Kidney (tissue), 14 donors: ENCODE data around the gene KCNJ2. TPM values are rescaled to one million over a fixed set of nuclear protein-coding genes. Genes with fewer than 3 reads are reported as not detected.

Experiments used
- DNase-seq, 5 donors: peaks; one replicate each; pipeline ENCODE4 v3.0.0-alpha.2; 2013 to 2020
- FAIRE-seq: peaks from 2 replicates; lab custom pipeline; 2012; peaks lifted over from hg19 to GRCh38; lab: Jason Lieb, UNC
- H3K27ac ChIP-seq, 2 donors: one replicate each; pipeline ENCODE4 v1.7.0; 2013; ENCODE audit warnings: low read depth in 2 of 2, low read length in 2 of 2, inconsistent platforms in 1 of 2
- H3K27me3 ChIP-seq: one replicate; pipeline ENCODE4 v1.7.1; 2013; ENCODE audit warnings: low read length, inconsistent platforms; ENCODE audit not compliant: control insufficient read depth, insufficient read depth
- H3K36me3 ChIP-seq, 3 donors: one replicate each; pipeline versions ENCODE4 v1.7.0 to v1.7.1; 2013; ENCODE audit warnings: low read length in 3 of 3, control low read depth in 1 of 3, inconsistent platforms in 1 of 3; ENCODE audit not compliant: insufficient read depth in 3 of 3, control insufficient read depth in 2 of 3
- H3K4me1 ChIP-seq, 3 donors: one replicate each; pipeline versions ENCODE4 v1.7.0 to v1.7.1; 2013; ENCODE audit warnings: low read length in 3 of 3, inconsistent platforms in 1 of 3, low read depth in 1 of 3; ENCODE audit not compliant: control insufficient read depth in 2 of 3, insufficient read depth in 2 of 3
- H3K4me3 ChIP-seq, 3 donors: one replicate each; pipeline versions ENCODE4 v1.7.0 to v1.8.1; 2013; ENCODE audit warnings: low read length in 3 of 3, control low read depth in 1 of 3, inconsistent platforms in 1 of 3
- H3K9ac ChIP-seq, 3 donors: one replicate each; pipeline versions ENCODE4 v1.7.0 to v1.7.1; 2013; ENCODE audit warnings: low read length in 3 of 3, control low read depth in 1 of 3, inconsistent platforms in 1 of 3
- H3K9me3 ChIP-seq, 3 donors: one replicate each; pipeline versions ENCODE4 v1.7.0 to v1.7.1; 2013; ENCODE audit warnings: low read length in 3 of 3, control low read depth in 1 of 3, inconsistent platforms in 1 of 3; ENCODE audit not compliant: control insufficient read depth in 2 of 3, insufficient read depth in 1 of 3
- intact Hi-C: fragments of 100-400 bp; cut with DNase I; formaldehyde crosslinking; loops from one replicate; pipeline ENCODE4 v1.11.1; 2022
- polyA plus RNA-seq: library from polyadenylated mRNA; stranded (reverse); fragments of 350-450 nt; fragmentation: Illumina TruSeq; extraction: RNeasy Lipid Tissue Mini Kit (QIAGEN cat#74804); gene quantifications from one replicate; pipeline ENCODE4 v1.2.3, GENCODE V29; 2014; ENCODE audit warnings: low read depth, low replicate concordance; ENCODE audit not compliant: insufficient read depth
- total RNA-seq: library from RNA; stranded (reverse); fragmentation: NEBNext Ultra II Directional; extraction: Animal tissue kit (Norgen Biotek cat#: 25700); gene quantifications from one replicate; pipeline ENCODE4 v1.2.1, GENCODE V29; 2021
- TF ChIP-seq, protein P1 (sequence below): IDR thresholded peaks from 3 replicates; pipeline ENCODE4 v1.5.1; 2012; ENCODE audit warnings: mild to moderate bottlenecking, moderate library complexity, borderline replicate concordance; ENCODE audit not compliant: insufficient read depth; ENCODE audit errors: extremely low read depth
- donor health status: control.
- donor health status: control.
- donor health status: control.
- donor health status: control.
- donor health status: control.
- donor health status: DM: yes; HTN: yes; CAD: no.
- donor health status: Normal renal cell carcinoma (clear cell type).

KCNJ2 gene
- total and polyA plus RNA-seq, 2 donors from 2014 or later: 0.71 to 4.4 TPM

DNA sequence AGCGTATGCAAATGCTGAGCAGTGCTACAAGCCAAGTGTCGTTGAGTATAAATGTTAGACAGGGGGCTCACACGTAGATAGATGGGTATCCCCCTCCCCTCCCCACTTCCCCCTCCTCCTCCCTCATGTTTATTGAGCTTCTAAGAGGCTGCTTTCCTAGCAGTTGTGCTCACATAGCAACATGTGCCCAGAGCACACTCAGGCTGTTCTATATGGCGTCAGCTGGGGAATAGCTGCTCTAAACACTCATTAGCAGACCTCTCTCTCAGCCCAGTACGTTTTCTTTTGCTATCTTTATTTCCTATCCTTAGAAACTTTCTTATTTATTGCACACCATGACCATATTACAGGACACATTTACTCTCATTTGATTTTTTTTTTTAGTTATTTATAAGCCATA is 1.8 kb downstream of the KCNJ2 start:
- peaks cover 0 to 4% (median 0%) of the 10 kb centered on the region in 3 donors for H3K4me1 ChIP-seq
- H3K9me3 ChIP-seq: no peaks in the 10 kb centered on the region
- H3K4me3 ChIP-seq: peak overlapping the region in 1 of 3 donors; percentile 4
- TF ChIP-seq, protein P1, sequence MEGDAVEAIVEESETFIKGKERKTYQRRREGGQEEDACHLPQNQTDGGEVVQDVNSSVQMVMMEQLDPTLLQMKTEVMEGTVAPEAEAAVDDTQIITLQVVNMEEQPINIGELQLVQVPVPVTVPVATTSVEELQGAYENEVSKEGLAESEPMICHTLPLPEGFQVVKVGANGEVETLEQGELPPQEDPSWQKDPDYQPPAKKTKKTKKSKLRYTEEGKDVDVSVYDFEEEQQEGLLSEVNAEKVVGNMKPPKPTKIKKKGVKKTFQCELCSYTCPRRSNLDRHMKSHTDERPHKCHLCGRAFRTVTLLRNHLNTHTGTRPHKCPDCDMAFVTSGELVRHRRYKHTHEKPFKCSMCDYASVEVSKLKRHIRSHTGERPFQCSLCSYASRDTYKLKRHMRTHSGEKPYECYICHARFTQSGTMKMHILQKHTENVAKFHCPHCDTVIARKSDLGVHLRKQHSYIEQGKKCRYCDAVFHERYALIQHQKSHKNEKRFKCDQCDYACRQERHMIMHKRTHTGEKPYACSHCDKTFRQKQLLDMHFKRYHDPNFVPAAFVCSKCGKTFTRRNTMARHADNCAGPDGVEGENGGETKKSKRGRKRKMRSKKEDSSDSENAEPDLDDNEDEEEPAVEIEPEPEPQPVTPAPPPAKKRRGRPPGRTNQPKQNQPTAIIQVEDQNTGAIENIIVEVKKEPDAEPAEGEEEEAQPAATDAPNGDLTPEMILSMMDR: no peak
- DNase-seq (no peak), FAIRE-seq (no peak)
- H3K27me3 ChIP-seq: no peaks in the 10 kb centered on the region
- H3K27ac ChIP-seq: no peak overlapping the region
- no peak overlapping the region for H3K9ac ChIP-seq
- intact Hi-C loops: no loop called here
- H3K36me3 ChIP-seq: no peaks in the 10 kb centered on the region

DNA sequence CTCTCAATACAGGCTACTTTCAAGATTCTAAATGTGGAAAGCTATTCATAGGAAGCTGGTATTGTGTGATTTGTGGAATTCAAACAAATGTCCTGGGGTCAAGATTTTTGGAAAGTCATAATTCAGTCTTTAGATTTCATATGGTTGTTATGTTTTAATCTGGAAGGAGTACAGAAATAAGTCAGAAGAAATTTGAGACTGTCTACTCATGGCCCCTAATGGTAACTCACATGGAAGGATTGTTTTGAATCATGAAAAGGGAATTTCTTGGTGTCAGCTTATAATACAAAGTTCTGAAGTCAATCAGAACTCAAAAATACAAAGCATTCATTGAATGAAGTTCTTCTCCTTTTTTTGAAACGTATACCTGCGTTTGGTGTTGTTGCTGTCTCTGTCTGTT is 3.1 kb downstream of the KCNJ2 start:
- peaks cover 0 to 4% (median 0%) of the 10 kb centered on the region in 3 donors for H3K4me1 ChIP-seq
- TF ChIP-seq, protein P1: no peak
- intact Hi-C loops: no loop called here
- H3K9me3 ChIP-seq: no peaks in the 10 kb centered on the region
- H3K4me3 ChIP-seq: no peak overlapping the region
- no peak for FAIRE-seq
- no peak overlapping the region for H3K9ac ChIP-seq
- H3K36me3 ChIP-seq: no peaks in the 10 kb centered on the region
- H3K27me3 ChIP-seq: no peaks in the 10 kb centered on the region
- no peak for DNase-seq
- H3K27ac ChIP-seq: no peak overlapping the region

DNA sequence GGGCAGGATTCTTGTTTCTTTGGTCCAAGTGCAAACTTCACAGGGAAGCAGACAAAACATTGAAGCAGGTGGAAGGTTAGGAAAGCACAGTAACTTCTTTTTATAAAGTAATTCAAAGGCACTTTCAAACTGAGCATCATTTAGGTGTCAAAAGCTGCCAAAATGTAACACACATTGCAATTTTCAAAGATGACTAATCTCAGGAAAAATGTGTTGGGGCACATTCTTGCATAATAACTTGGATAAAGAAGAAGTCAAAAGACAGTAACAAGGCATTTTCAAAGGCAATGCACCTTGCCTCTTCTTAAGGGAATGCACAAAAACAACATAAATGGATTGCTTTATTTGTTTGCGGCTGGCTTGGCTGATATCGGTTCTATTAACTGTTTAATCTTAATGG is 3.6 kb downstream of the KCNJ2 start:
- no peak for FAIRE-seq
- H3K9ac ChIP-seq: no peak overlapping the region
- no peak overlapping the region for H3K4me3 ChIP-seq
- H3K27ac ChIP-seq: no peak overlapping the region
- TF ChIP-seq, protein P1: no peak
- no peak for DNase-seq
- H3K9me3 ChIP-seq: no peaks in the 10 kb centered on the region
- H3K4me1 ChIP-seq: peaks cover 0 to 3% (median 0%) of the 10 kb centered on the region in 3 donors
- H3K36me3 ChIP-seq: no peaks in the 10 kb centered on the region
- intact Hi-C loops: no loop called here
- no peaks in the 10 kb centered on the region for H3K27me3 ChIP-seq

DNA sequence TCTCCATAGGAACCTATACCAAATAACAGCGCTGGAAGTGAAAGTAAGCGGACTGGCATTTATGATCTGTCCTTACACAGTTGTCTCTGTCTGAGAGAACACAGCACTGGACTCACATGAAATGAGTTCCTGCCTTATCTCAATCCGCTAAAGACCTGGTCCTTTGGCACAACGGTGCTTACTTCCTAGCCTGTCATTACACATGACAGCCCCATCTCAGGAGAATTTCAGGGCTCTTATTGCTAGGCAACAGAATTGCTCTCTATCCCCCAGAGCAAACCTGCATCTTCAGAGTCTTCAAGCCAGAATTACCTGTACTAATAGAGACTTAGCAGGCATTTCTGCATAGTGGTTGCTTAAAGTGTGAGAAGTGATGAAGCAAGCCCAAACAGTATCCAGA is 4.3 kb downstream of the KCNJ2 start:
- H3K36me3 ChIP-seq: no peaks in the 10 kb centered on the region
- H3K9me3 ChIP-seq: no peaks in the 10 kb centered on the region
- H3K27ac ChIP-seq: no peak overlapping the region
- H3K27me3 ChIP-seq: no peaks in the 10 kb centered on the region
- no peak overlapping the region for H3K4me3 ChIP-seq
- FAIRE-seq (no peak), DNase-seq (no peak)
- H3K4me1 ChIP-seq: peaks cover 0 to 3% (median 0%) of the 10 kb centered on the region in 3 donors
- no peak overlapping the region for H3K9ac ChIP-seq
- TF ChIP-seq, protein P1: no peak
- intact Hi-C loops: no loop called here
